ENCODE measurements around the gene CDH4.

- TF ChIP-seq TAF1 (IDR thresholded peaks at IDR 0.05; ENCODE audit: low read depth, low read length): no peak
- no peak for TF ChIP-seq POLR2AphosphoS5 (IDR thresholded peaks at IDR 0.05; ENCODE audit: low read depth, low read length)
- TF ChIP-seq CTCF (IDR thresholded peaks at IDR 0.05; ENCODE audit: control extremely low read depth in 1 of 3, insufficient read depth in 1 of 3, low read depth in 1 of 3, low read length in 3 of 3): no peak
- no peak for TF ChIP-seq BACH1 (IDR thresholded peaks at IDR 0.05; ENCODE audit: low read length)
- no peak for TF ChIP-seq CREB1 (IDR thresholded peaks at IDR 0.05)
- TF ChIP-seq CHD2 (IDR thresholded peaks at IDR 0.05; ENCODE audit: low read length): no peak
- TF ChIP-seq, protein P1, sequence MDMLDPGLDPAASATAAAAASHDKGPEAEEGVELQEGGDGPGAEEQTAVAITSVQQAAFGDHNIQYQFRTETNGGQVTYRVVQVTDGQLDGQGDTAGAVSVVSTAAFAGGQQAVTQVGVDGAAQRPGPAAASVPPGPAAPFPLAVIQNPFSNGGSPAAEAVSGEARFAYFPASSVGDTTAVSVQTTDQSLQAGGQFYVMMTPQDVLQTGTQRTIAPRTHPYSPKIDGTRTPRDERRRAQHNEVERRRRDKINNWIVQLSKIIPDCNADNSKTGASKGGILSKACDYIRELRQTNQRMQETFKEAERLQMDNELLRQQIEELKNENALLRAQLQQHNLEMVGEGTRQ (IDR thresholded peaks at IDR 0.05; ENCODE audit: low read length): no peak
Observed at GRCh38 chr20:61246269-61246668, 5.8 kb upstream of the CDH4 start.

Data from H1 (cell line).